ENCODE data around the gene ATRNL1.
"Not testable (repeated sequence)": the region's sequence is repeated elsewhere in the genome, so short reads cannot be mapped to it uniquely, and the experiment has no call there.

The ATRNL1 gene

GRCh38 chr10:115772606-115773005, 679.4 kb downstream of the ATRNL1 start:
- DNase-seq, result no peak

GRCh38 chr10:115773832-115774231, 680.7 kb downstream of the ATRNL1 start:
- DNase-seq, result no peak

DNA sequence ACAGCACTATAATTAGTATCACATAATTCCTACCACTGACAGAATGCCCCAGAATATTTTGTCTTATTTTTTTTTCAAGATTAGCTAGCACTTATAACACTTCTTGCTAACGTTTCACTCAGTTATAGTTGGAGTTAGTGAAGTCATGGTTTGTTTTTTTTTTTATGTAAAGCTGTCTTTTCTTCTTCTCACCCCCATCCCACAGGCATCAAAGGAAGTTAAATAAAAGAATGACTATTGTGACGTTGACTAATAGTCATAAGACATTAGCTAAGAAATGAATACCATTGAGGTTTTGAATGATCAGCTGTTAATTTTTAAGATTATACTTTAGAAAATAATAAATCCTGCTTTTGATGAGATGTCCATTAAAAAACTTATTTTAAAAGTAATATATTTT, 681.6 kb downstream of the ATRNL1 start:
- DNase-seq, result no peak

DNA sequence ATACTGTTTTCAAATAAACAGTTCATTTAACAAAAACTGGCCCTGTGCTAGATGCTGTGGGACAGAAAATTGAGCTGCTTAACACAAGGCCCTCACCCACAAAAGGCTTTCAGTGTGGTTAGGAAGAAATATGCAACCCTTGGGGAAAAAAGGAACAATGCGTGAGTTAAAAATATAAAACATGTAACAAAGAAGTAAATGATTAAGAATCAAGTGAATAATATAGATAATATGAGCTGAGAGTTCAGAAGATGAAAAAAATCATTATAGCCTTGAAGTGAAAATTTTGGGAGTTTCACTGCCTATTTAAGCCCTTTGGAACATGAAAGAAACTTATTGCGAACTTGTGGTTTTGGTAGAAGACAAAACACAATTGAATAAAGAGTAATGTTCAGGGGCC, 684.5 kb downstream of the ATRNL1 start:
- no peak for DNase-seq

GRCh38 chr10:115790220-115790619, 697.1 kb downstream of the ATRNL1 start:
- no peak for DNase-seq

GRCh38 chr10:115795964-115796363, 702.8 kb downstream of the ATRNL1 start:
- no peak for DNase-seq

GRCh38 chr10:115801457-115801856, 708.3 kb downstream of the ATRNL1 start:
- no peak for DNase-seq

- no peak for DNase-seq
These were observed 708.8 kb downstream of the ATRNL1 start for GRCh38 chr10:115801992-115802391.

DNA sequence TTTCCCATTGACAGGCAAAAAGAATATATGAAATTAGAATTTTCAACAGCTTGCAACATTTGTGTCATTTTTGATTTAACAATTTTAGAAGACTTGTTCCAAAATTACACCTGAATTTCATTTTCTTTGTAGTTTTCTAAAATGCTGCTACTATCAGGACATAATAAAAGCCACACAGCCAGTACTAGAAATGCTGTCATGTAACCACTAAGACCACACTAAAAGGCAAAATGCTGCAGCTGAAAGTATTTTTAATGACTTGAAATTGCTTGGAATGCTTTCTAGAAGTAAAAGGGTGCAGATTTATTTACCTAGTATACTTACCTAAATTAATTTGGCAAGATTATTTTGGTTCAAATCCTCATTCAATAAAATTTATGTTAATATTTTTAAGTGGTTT, 709.7 kb downstream of the ATRNL1 start:
- DNase-seq, result no peak

- no peak for DNase-seq
These were observed 721.4 kb downstream of the ATRNL1 start for GRCh38 chr10:115814542-115814941.

DNA sequence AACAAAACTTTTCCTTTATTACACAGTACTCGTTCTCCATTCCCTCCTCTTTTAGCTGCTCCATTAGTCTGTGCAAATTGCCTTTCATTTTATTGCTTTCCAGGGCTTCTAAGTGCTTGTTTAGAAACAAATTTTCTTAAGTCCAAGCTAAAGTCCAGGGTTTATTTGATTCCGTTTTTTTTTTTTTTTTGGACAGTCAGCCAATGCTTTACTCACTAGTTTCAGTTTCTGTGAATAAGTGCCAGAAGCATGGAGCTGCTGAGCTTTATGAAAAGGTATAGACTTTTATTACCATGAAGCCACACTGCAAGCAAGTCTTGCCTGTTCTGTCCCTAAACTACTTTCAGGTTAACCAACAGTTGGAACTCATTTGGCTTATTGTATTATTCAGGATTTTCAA, 724.8 kb downstream of the ATRNL1 start:
- no peak for DNase-seq

DNA sequence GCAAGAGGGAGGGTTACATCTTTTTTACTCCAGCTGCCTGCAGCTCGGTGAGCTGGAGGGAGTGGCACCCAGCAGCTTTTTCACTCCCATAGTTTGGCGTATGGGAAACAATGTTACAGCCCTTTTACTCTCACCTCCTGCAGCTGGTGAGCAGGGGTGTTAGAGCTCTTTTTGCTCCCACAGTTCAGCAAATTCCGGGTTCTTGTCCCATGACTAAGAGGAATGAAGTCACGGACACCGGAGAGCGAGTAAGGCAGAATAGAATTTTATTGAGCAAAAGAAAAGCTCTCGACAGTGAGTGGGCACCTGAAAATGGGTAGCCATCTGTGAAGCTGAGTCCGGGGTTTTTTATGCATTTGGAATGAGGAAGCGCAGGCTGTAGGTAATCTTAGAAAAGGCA, 733.2 kb downstream of the ATRNL1 start:
- DNase-seq, result no peak

DNA sequence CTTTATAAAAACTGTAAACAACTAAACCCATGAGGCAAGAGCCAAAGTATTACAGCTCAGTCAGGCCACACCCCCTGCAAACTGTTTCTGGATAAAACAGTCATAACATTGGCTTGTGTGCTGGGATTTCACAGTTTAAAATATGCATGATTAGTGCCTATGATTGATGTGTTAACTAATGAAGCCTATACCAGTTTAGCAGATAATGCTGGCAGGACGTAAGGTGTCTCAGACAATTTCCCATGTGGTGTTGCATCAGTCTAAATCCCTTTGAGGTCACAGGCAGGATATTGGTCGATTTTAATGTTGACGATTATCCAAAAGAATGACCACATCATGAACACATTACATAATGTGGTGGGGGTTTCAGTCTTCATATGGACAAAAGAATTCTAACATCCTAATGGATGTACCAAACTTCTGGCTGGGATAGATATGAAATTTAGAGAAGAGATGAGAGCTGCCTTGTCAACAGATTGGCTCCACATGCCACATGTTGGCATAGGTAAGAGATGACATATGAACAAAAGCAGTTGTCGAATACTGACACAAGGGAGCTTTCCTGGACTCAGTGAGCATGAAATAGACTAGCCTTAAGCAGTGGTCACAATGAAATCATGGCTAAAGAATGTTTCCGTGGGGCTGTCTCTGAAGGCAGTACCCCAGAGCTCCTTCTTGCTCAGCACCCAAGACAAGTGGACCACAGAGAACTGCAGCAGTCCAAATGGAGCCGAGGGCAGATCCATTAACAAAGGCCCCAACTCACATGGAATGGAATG, 734.3 kb downstream of the ATRNL1 start:
- no peak for DNase-seq

GRCh38 chr10:115828182-115828581, 735.0 kb downstream of the ATRNL1 start:
- not testable (repeated sequence) for DNase-seq

DNA sequence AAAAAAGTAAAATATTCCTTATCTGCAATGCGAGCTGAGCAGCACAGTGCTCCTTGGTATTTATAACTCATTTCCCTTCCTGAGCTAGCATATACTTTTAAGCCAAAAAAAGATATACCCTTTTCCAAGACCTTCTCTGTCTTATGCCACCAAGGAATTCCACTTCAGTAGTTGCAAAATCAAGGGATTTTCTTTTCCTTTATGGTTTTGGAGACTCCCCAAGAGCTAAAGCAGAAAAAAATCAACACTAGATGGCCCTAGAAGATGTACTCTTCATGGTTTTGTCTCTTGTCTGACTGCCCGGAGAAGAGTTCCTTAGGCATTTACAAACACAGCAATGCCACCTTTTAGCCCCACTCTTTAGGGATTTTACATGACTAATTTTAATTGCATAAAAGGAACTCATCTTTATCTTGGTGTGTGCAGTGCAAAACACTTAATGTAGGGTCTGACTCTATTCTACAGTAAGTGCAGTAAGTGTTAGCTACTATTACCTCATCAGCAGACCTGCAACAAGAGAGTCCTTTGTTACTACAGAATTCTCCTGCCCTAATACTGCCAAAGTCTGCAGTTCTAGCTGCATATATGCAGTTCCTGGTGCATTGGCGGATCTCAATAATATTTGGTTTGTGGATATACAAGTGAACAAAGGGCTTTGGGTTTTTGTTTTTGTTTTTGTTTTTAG, 736.5 kb downstream of the ATRNL1 start:
- no peak for DNase-seq

DNA sequence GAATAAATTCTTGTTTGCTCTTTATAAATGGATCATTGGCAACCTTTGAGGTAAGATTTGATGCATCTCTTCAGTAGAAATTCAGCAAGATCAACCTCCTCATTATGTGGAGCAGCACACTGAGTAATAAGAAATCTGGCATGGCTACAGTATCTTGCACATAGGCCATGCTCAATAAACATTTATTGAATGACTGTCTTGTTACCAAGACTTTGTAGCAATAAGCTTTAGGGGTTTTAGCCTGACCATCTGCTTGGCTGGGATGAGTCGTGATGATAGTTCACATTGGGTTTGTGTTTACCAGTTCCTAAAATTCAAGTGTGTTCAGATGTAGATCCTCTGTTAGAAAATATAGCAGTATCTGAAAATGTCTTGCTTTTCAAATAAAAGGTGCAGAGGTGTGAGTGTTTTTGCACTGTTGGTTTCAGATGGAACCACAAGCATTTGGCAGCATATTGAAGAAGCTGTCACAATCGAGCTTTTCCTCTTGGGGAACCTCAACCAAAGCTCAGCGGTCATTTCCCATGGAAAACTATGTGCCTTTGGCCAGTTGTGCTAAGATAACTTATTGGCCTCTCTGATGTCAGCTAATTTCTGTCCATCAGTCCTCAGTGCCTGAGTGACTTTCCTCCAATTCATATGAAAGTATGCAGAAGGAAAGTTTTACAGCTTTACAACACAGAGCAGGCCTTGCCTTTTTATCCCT, 737.3 kb downstream of the ATRNL1 start:
- DNase-seq, result no peak

DNA sequence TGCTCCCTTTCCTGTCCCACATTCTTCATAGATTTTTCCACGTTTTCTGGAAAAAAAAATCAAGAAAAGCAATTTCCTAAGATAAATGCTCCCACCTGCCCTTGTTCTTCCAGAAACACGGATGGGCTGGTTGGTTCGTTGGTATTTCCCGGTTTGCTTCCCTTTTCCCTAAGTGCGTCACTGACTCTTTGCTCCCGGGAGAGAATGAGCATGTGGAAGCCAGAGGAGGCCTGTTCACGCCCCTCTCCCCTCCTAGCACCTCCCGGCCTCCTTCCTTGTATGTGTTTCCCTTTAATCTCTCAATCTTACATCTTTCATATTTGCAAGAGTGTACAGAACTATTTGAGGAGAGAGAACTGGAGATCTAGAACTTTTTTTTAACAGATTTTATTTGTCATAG, 737.9 kb downstream of the ATRNL1 start:
- no peak for DNase-seq

GRCh38 chr10:115833119-115833518, 740.0 kb downstream of the ATRNL1 start:
- DNase-seq, result no peak

- DNase-seq, result no peak
These were observed 751.4 kb downstream of the ATRNL1 start for GRCh38 chr10:115844591-115844990.

- DNase-seq, result no peak
These were observed 752.8 kb downstream of the ATRNL1 start for GRCh38 chr10:115845921-115846320.

GRCh38 chr10:115846528-115846927, 753.4 kb downstream of the ATRNL1 start:
- no peak for DNase-seq

GRCh38 chr10:115849197-115849596, 756.0 kb downstream of the ATRNL1 start:
- DNase-seq, result no peak

- DNase-seq, result no peak
These were observed 757.5 kb downstream of the ATRNL1 start for GRCh38 chr10:115850666-115851065.

GRCh38 chr10:115851695-115852094, 758.5 kb downstream of the ATRNL1 start:
- DNase-seq, result no peak

All from activated naive CD4-positive, alpha-beta T cell (primary cell).